ENCODE data around the gene FHOD3. TPM values are rescaled to one million over a fixed set of nuclear protein-coding genes. Genes with fewer than 3 reads are reported as not detected.
A peak's percentile ranks its signal among the peaks of the same experiment; 100 is the strongest.

The FHOD3 gene
- total RNA-seq, 3 donors from 2014 or later = 2.7 to 14.4 (median 4.0) TPM

GRCh38 chr18:36331521-36331971 is 34.0 kb downstream of the FHOD3 start:
- Histone ChIP-seq H3K4me3 (no peak overlapping the region), H3K9me3 (no peaks in the 10 kb centered on the region), H3K36me3 (ENCODE audit: low read depth) (no peaks in the 10 kb centered on the region), H3K4me1 (ENCODE audit: low read depth) (peaks cover 9% of the 10 kb centered on the region)
- ATAC-seq = peak; percentile 85
- DNase-seq = peak in 2 of 3 donors; percentile 54 to 55
- TF ChIP-seq, protein P1, sequence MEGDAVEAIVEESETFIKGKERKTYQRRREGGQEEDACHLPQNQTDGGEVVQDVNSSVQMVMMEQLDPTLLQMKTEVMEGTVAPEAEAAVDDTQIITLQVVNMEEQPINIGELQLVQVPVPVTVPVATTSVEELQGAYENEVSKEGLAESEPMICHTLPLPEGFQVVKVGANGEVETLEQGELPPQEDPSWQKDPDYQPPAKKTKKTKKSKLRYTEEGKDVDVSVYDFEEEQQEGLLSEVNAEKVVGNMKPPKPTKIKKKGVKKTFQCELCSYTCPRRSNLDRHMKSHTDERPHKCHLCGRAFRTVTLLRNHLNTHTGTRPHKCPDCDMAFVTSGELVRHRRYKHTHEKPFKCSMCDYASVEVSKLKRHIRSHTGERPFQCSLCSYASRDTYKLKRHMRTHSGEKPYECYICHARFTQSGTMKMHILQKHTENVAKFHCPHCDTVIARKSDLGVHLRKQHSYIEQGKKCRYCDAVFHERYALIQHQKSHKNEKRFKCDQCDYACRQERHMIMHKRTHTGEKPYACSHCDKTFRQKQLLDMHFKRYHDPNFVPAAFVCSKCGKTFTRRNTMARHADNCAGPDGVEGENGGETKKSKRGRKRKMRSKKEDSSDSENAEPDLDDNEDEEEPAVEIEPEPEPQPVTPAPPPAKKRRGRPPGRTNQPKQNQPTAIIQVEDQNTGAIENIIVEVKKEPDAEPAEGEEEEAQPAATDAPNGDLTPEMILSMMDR (IDR thresholded peaks at IDR 0.05) = no peak
- intact Hi-C loops (cut with DNase I, micrococcal nuclease) = no loop called here

- intact Hi-C loops (cut with DNase I, micrococcal nuclease) = no loop called here
- DNase-seq = no peak
- H3K9me3 ChIP-seq = no peaks in the 10 kb centered on the region
Measured at GRCh38 chr18:36333414-36333813, 35.9 kb downstream of the FHOD3 start.

GRCh38 chr18:36334798-36335197 is 37.3 kb downstream of the FHOD3 start:
- peaks cover 18% of the 10 kb centered on the region for H3K4me1 ChIP-seq (ENCODE audit: low read depth)
- no peak for DNase-seq
- TF ChIP-seq, protein P1 (IDR thresholded peaks at IDR 0.05) = no peak
- H3K4me3 ChIP-seq = no peak overlapping the region
- no peak for ATAC-seq
- H3K36me3 ChIP-seq (ENCODE audit: low read depth) = no peaks in the 10 kb centered on the region
- intact Hi-C loops (cut with DNase I, micrococcal nuclease) = no loop called here
- H3K9me3 ChIP-seq = no peaks in the 10 kb centered on the region

More at GRCh38 chr18:36333414-36333813, 35.9 kb downstream of the FHOD3 start:
- H3K4me1 ChIP-seq (ENCODE audit: low read depth) = peaks cover 14% of the 10 kb centered on the region
- no peak overlapping the region for H3K4me3 ChIP-seq
- TF ChIP-seq, protein P1 (IDR thresholded peaks at IDR 0.05) = no peak
- no peaks in the 10 kb centered on the region for H3K36me3 ChIP-seq (ENCODE audit: low read depth)
- no peak for ATAC-seq

DNA sequence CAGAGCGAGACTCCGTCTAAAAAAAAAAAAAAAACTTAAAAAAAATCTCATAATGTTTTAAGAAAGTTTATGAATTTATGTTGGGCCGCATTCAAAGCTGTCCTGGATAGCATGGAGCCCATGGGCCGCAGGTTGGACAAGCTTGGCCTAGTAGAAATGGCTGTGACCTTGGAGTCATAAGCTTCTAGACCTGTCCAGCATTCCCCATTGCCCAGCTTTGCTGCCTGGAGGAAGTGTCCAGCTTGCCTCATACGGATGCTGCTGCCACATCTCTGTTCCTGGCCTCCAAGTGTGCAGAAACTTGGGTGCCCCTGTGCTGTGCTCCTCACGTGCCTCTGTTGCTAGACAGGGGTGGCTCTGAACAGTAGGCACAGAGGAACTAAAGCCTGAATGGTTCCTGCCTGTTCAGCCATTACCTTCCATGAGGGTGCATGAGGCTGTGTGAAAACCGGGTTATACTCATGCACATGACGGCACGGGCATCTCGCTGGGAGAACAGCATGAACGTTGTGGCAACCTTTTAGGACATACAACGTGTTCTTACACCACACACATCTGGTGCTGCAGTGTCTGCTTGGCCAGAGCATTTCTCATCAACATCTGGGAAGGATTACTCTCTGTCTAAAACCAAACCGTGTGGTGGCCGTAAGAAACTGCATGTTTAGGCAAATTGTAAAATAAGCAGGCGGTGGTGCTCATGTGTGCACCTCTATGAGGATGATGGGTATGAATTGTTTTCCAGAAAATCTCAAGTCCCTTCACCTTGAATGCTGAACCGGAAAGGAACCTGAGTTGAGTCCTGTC is 38.2 kb downstream of the FHOD3 start:
- TF ChIP-seq, protein P1 (IDR thresholded peaks at IDR 0.05) = no peak
- Histone ChIP-seq H3K4me3 (no peak overlapping the region), H3K9me3 (no peaks in the 10 kb centered on the region), H3K36me3 (ENCODE audit: low read depth) (no peaks in the 10 kb centered on the region), H3K4me1 (ENCODE audit: low read depth) (peaks cover 18% of the 10 kb centered on the region)
- intact Hi-C loops (cut with DNase I, micrococcal nuclease) = no loop called here
- DNase-seq (no peak), ATAC-seq (no peak)

DNA sequence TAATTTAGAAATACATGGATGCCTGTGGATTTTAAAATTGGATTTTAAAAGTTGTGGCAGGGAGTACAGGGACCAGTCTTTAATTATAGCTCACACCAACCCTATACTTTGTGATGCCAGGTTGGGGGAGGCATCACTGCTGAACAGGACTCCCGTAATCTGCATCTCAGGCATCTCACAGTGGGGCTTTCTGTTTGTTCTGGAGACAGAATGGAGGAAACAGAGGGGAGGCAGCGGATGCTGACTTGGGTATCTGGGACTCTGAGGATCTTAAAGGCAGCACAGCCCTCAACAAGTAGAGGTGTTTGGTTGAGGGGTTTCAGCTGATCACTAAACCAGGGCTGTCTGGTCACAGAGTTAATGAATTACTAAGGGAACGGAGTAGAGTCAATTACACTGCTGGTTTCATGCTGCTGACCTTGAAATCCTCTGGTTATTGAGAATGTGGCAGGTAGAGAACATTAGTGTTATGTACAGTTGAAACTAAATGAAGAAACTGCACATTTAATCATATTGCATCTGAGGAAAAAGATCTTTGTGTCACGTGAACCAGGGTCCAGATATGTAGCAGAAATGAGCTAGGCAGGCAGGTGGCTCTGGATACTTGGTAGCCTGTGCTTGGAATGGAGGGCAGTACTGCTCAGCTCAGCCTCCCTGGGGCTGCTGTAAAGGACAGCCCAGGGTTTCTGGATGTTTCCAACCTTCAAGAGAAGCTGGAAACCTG is 40.3 kb downstream of the FHOD3 start:
- Histone ChIP-seq H3K9me3 (peaks cover 9% of the 10 kb centered on the region), H3K4me1 (ENCODE audit: low read depth) (peaks cover 9% of the 10 kb centered on the region), H3K4me3 (no peak overlapping the region), H3K36me3 (ENCODE audit: low read depth) (no peaks in the 10 kb centered on the region)
- DNase-seq (no peak), ATAC-seq (peak; percentile 44)
- intact Hi-C loops (cut with DNase I, micrococcal nuclease) = no loop called here
- TF ChIP-seq, protein P1 (IDR thresholded peaks at IDR 0.05) = no peak

All from mucosa of descending colon (tissue), 3 donors.